Loucy (cell line): ENCODE results near the gene ERP44.

Source experiments
- EZH2phosphoT487 ChIP-seq: fragments of 200-600 bp; IDR thresholded peaks from 2 replicates; pipeline ENCODE4 v1.6.1; 2018; ENCODE audit warnings: antibody characterized with exemption, mild to moderate bottlenecking, moderate library complexity, borderline replicate concordance
- TF ChIP-seq, protein P1 (sequence below): fragments of 200-600 bp; sonication (generic); conservative IDR thresholded peaks from 2 replicates; pipeline ENCODE4 v1.5.1; 2014; ENCODE audit warnings: mild to moderate bottlenecking, antibody characterized with exemption, low read length

DNA sequence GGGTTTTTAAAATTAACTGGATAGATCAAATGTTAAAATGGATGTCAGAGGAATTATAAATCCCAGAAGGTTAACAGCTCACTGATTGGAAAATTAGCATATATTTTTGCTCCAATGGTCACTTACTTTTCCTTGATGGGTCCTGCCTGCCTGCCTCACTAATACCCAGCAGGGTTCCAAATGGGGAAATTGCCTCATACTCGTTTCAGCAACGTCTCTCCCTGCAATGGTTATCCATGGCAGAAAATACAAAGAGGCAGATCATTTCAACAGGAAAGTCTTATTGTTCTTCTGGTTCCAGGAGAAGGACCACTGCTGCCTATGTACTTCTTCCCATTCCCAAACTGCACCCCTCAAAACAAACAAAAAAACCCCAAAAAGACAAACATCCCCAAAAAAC, 71.3 kb downstream of the ERP44 start:
- TF ChIP-seq, protein P1, sequence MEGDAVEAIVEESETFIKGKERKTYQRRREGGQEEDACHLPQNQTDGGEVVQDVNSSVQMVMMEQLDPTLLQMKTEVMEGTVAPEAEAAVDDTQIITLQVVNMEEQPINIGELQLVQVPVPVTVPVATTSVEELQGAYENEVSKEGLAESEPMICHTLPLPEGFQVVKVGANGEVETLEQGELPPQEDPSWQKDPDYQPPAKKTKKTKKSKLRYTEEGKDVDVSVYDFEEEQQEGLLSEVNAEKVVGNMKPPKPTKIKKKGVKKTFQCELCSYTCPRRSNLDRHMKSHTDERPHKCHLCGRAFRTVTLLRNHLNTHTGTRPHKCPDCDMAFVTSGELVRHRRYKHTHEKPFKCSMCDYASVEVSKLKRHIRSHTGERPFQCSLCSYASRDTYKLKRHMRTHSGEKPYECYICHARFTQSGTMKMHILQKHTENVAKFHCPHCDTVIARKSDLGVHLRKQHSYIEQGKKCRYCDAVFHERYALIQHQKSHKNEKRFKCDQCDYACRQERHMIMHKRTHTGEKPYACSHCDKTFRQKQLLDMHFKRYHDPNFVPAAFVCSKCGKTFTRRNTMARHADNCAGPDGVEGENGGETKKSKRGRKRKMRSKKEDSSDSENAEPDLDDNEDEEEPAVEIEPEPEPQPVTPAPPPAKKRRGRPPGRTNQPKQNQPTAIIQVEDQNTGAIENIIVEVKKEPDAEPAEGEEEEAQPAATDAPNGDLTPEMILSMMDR = no peak
- TF ChIP-seq EZH2phosphoT487 = no peak
